ENCODE measurements around the gene CREB5.
"Not testable (repeated sequence)": the region's sequence is repeated elsewhere in the genome, so short reads cannot be mapped to it uniquely, and the experiment has no call there.

CREB5 gene, protein sequence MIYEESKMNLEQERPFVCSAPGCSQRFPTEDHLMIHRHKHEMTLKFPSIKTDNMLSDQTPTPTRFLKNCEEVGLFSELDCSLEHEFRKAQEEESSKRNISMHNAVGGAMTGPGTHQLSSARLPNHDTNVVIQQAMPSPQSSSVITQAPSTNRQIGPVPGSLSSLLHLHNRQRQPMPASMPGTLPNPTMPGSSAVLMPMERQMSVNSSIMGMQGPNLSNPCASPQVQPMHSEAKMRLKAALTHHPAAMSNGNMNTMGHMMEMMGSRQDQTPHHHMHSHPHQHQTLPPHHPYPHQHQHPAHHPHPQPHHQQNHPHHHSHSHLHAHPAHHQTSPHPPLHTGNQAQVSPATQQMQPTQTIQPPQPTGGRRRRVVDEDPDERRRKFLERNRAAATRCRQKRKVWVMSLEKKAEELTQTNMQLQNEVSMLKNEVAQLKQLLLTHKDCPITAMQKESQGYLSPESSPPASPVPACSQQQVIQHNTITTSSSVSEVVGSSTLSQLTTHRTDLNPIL

DNA sequence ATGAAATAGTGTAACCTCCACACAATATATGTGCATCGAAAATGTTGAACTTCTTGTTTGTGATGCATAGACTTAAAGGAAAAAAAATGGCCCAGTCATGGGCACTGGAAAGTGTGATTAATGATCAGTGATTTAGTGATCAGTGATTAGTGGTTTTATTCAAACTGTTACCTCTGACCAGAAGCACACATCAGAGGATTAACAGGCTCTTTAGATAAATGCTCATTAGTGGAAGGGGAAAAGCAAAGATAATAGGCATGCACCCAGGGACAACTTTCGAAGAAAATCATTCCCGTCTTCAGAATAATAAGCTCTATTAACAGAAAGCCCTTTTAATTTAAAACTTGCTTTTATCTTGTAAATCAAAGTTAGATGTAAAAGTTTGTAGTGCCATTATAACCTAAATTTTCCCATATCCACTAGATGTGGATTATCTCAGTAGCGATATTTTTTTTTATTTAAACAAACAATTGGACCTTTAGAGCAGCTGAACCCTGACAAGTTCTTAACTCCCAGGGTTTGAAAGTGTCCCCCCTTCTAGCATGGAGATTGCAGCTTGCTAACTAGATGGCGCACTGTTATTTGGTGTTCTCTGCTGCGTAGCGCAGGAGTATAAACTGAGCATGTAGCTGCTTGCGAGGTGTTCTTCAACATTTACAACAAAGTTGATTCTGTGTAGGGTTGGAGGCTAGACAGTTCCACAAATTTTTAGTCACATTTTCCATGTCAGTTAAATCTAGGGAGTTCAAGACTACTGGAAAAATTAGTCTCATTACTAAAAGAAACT is at the start of gene CREB5:
TSS of gene CREB5 (plus strand) at position 643 of the 787 bp plus-strand sequence. CDS start 397 bp downstream, outside the sequence.
- no peak for DNase-seq (ENCODE audit: low read depth in 2 of 2)

DNA sequence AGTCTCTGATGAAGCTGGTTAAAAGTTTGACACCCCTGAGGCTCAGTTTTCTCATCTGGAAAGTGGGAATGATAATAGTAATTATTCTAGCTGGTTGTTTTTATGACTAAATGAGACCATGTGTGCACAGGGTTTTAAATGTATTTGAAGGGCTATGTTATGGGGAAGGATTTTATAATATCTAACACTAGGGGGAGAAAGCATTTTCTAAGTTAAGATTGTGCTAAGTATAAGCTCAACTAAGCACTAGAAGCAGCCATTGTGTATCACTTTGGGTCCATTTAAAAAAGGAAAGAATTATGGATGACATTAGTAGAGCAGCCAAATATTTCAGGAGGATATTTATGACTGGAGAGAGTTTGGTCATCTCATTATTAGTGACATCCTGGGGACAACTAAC is 49.5 kb upstream of the CREB5 start:
- DNase-seq (ENCODE audit: low read depth in 2 of 2), result no peak

DNA sequence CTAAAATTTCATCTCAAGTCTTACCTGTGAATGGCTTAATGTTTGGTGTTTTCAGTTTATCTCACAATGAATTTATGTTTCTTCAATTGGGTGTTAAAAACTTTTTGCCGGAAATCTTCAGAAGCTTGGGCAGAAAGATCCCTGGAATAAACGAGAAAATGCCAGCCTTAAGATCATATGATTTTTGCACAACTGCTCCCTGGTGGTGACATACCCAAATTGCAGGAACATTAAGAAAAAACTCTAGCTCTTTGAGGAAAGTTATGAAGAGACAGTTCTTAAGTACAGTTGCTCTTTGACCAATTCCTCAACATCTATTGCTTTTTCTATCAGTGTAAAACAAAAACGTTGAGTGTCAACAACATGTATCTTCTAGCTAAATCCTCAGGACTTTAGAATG is 48.2 kb upstream of the CREB5 start:
- DNase-seq (ENCODE audit: low read depth in 2 of 2), result no peak

DNA sequence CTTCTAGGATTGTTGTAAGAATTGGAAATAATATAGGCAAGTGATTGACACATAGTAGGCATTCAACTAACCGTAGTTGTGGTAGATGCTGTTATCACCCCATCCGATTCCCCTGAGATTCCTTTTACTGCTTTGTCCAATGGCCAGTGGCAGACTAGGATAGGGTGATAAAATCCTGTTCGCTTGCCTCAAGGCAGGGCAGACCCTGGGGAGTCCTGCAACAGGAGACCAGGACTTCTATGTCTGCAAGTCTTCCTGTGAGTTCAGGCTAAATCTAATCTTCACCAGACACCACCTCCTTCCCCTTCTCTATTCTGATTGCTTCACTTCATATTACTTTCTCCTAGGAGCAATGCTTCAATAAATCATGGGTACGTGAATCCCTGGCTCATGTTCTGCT is 42.8 kb upstream of the CREB5 start:
- no peak for DNase-seq (ENCODE audit: low read depth in 2 of 2)

DNA sequence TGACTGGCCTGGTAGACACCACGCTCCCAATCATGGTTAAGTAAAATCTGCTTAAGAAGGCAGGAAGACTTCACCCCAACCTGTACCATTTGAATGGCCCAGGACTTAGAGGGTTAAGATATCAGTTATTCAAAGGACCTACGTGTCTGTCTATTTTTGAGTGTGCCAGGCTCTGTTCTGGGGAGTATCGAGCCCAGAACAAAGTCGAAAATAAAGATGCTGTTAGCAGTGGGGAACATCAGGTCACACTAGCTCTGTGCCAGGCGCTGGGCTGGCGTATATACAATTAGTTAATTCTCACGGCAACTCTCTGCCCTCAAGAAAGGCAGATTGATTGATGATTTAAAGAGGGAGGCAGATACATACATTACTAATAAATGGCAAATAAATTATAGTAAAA is 40.5 kb upstream of the CREB5 start:
- DNase-seq (ENCODE audit: low read depth in 2 of 2), result no peak

DNA sequence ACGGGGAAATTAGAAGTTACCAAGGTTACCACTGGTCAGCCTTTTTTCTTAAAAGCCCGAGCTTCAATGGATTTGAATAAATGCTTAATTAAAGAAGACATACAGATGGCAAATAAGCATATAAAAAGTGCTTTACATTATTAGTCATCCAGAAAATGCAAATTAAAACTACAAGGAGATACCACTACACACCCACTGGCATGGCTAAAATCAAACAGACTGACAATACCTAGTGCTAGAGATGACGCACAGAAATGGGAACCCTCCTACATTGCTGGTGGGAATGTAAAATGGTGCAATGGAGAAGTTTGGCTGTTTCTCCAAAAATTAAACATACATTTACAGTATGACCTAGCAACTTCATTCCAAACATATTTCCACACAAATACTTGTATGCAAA is 38.3 kb upstream of the CREB5 start:
- no peak for DNase-seq (ENCODE audit: low read depth in 2 of 2)

DNA sequence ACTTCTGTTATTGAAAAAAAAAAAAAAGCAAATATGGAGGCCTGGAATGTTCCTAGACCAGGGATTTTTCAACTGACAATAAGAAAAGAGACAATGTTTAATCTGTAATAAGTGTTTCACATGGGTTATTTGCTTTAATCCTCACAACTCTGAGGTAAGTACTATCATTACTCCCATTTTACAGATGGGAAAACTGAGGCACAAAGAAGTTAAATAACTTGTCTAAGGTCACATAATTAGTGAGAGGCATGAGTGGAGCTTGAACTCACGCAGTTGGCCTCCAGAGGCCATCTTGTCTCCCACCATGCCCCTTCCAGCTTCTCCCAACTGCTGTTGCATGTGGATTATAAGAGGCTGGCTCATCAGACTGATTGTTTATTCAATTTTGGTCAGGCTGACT is 36.6 kb upstream of the CREB5 start:
- no peak for DNase-seq (ENCODE audit: low read depth in 2 of 2)

DNA sequence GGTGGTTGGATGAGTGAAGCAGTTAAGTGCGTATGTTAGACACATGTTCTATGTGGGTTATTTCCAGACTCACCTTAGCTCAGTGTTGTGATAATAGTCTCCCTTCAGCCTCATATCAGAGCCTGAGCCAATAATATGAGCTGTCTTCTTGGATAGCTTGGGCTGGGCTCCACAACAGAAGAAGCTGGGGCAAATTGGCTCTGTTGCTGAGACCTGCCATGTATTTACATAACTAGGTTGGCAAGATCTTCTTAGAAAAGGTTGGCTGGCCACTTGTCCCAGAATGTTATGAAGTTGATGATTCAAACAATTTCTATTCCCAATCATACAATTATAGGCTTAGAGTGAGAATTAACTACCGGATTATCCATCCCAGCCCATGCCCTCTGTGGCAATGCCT is 35.7 kb upstream of the CREB5 start:
- DNase-seq (ENCODE audit: low read depth in 2 of 2), result no peak

DNA sequence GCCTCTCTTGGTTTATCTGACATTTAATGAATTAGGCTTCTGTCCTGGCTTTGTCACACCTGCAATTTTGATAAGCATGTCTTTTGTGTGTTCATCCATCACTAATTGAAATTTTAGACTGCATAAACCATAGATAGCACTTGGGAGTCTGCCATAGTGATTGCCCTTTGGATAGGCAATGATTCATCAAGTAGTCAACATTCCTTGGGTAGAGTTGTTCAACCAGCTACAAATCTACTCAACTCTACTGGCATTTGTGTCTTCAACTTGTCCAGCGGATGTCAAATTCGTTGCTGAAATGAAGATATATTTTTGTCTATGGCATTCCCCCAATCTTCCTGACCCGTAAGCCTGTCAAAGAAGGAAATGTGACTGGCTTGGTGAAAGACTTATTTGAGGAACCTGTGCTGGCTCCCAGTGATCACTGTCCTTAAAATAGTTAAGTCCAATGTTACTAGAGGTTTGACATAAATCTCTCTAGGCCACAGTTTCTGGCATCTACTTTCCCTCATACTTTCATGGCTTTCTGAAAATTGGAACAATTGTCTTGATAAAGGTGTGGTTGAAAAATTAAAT is 33.7 kb upstream of the CREB5 start:
- DNase-seq (ENCODE audit: low read depth in 2 of 2), result no peak

DNA sequence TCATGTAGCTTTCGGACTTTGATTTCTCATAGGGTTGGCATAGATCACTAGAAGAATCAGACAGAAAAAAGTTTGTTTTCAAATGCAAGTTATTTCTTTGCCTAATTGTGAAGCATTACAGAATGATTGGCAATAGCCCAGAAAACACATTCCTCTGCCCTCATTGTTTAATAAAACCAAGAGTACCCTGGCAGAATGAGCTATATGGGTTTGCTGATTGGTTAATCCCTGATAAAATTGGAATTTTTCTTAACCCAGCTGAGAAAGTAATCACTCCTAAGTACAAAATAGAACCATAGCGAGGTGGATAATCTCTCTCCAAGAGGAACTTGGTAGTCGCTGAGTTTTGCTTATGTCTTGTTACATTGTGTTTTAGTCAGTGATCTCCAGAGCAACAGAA is 30.9 kb upstream of the CREB5 start:
- no peak for DNase-seq (ENCODE audit: low read depth in 2 of 2)

DNA sequence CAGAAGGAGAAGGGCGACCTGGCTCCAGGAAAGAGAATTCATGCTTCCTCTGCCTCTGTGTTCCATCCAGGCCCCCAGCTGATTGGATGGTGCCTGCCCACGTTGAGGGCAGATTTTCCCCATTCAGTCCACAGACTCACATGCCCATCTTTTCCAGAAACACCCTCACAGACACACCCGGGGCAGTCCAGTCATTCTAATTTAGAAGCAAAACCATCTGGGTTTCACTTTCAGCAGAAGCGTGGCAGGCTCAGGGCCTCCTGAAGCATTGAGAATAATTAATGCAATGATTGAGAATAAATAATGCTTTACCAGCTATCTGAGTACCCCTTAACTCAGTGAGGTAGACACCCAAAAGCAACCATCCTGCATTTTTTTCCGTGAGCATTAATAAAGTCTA is 30.2 kb upstream of the CREB5 start:
- no peak for DNase-seq (ENCODE audit: low read depth in 2 of 2)

DNA sequence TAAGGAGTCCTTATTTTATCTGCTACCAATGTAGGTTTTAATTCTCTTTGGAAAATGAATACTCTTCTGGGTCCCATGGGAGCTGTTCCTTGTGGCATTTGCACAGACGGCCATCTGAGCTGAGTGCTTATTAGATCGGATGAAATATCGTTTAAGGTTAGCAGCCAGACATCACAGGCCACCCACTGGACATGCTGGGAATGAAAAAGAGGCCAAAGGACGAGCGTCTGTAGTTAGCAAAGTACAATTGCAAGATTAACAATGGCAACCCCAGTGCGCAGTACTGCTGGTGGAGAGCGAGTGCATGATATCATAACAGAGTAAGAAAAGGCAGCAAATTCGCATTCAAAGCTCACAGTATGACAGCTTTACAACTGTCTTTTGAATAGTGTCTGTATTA is 28.3 kb upstream of the CREB5 start:
- DNase-seq (ENCODE audit: low read depth in 2 of 2), result no peak

DNA sequence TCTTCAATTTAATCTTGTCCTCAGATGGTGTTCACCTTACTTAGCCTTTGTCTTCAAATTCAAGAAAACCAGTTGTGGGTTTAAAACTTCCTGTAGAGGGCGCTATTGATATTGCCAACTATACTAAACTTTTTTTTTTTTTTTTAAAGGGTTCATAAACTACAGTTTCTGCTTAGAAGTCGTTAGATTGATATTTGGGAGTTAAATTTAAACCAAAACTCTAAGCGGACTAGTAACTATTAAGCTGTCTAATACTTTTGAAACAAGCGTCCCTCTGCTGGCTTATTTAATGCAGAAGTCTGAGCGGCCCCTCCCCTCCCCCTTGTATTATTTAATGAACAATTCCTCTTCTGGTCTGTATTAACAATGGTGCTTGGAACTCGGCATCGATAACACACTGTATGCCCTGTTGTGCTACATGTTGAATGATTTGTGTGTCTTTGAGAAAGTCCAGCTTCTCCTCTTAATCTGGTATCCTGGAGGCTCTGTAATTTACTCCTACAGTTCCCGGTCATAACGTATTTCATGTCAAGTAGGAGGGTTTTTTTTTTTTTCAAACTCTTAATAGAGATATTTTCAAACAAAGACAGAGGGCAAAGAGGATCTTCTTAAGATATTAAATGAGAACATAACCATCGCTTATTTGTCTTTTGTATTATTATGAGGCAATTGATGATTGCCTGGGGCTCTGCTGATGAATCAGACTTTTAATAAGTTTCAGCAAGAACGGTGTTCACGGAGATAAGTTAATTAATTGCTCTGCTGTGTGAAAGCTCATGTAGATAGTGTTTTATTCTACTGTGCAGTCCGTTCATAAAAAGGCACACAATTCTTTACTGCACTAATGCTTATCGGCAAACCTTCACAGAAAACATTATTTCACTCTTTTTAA is 22.6 kb upstream of the CREB5 start:
- no peak for DNase-seq (ENCODE audit: low read depth in 2 of 2)

DNA sequence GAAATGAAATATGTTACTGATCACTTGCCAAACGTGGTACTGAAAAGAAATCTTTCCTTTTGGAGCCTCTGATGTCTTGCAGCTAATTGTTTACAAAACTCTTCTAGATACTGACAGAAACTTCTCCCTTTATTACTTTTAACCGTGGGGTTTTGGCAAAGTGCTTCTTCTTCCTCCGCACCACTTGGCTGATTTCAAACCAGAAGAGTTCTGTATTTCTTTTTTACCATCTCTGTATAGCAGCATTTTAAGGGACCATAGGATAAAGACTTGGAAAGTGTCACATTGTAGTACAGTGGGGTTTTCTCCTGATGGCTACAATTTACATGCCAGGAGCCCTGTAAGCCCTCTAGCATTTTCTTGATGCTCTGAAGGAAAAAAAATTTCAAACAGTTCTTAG is 21.9 kb upstream of the CREB5 start:
- no peak for DNase-seq (ENCODE audit: low read depth in 2 of 2)

DNA sequence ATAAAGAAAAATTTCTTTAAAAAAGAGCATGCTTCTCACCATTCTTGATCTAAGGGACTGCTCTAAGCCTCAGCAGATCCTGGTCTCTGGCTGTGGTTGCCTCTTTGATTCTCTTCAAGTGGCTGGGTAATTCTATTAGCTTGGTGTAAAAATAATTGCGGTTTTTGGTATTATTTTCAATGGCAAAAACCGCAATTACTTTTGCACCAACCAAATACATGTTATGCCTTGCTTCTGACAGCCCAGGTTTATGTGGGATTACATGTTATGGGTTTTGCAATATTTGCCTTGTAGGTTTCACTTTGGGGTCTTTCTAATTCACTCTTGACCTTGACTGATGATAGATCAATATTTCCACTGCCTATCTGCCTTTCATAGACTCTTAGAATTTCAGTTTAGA is 20.0 kb upstream of the CREB5 start:
- DNase-seq (ENCODE audit: low read depth in 2 of 2), result no peak

DNA sequence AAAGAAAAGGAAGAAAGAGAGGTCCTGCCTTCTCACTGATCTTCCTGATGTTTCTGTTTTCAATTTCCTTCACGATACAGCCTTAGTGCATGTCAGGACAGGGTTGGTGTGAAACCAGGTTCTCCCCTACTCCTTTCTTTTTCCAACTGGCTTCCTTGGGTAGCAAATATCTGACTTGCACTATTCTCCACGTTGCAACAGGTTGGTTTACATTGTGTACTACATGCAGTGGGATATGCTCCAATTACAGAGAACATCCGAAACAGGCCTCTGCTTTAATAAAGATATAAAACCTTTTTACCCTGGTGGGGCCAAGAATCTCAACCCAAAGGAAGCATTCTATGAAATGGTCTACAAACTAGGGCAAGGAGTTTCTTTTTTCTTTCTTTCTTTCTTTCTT is 16.9 kb upstream of the CREB5 start:
- no peak for DNase-seq (ENCODE audit: low read depth in 2 of 2)

DNA sequence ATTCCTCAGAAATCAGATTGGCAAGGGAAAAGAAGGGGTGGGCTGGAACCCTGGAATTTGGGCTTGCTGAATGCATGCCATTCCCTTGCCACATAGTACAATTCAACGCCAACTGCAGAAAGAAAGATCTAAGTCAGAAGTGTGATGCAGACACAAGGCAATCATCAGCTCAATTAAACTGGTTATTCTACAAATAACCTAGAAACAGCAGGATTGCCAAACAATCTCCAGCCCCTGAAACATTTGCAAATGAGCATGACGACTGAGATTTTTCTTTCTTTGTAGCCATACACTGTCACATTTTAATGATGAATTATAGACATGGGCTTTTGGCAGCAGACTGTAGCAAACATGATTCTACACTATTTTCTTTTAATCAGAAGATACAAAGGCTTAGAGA is 16.5 kb upstream of the CREB5 start:
- no peak for DNase-seq (ENCODE audit: low read depth in 2 of 2)

DNA sequence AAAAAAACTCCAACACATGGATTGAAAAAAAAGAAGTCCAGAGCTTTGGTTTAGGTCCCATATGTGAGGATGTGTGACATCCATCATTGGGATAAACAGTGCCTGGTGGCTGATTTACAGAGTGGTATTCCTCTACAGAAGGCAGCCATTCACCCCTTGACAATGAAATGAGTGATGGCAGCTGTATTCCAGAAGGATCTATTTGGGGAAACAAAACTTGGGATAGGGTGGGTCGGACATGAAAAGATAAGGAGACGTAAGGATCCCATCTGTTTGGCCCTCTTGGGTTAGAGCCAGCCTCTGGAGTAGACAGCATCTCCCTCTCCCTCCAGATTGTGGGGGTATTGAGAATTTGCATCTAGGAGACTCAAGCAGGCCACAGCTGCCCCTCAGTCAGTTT is 15.2 kb upstream of the CREB5 start:
- DNase-seq (ENCODE audit: low read depth in 2 of 2), result no peak

DNA sequence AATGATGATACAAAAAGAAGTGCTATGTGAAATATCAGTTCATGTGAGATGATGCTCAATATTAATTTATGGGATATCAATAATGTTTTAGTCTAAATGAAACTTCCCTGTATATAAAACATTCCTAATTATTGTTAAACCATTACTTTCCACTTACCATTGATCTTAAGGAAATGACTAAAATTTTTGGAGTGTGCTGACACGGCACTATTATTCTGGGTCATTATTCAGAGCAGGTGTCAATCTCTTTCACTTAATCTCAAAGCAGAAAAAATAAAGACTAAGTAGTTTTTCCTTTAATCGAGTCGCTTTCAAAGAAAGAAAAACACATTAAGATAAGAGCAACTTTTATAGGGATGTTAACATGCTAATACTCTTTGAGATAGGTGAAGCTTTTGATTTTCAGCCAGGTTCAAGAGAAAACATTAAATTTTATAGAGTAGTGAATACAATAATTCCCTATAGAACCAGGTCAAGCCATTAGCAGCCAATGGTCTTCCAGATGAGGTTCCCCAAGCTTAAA is 11.4 kb upstream of the CREB5 start:
- no peak for DNase-seq (ENCODE audit: low read depth in 2 of 2)

DNA sequence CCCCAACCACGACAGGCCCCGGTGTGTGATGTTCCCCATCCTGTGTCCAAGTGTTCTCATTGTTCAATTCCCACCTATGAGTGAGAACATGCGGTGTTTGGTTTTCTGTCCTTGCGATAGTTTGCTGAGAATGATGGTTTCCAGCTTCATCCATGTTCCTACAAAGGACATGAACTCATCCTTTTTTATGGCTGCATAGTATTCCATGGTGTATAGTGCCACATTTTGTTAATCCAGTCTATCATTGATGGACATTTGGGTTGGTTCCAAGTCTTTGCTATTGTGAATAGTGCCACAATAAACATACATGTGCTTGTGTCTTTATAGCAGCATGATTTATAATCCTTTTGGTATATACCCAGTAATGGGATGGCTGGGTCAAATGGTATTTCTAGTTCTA is 10.8 kb upstream of the CREB5 start:
- DNase-seq (ENCODE audit: low read depth in 2 of 2), result not testable (repeated sequence)

DNA sequence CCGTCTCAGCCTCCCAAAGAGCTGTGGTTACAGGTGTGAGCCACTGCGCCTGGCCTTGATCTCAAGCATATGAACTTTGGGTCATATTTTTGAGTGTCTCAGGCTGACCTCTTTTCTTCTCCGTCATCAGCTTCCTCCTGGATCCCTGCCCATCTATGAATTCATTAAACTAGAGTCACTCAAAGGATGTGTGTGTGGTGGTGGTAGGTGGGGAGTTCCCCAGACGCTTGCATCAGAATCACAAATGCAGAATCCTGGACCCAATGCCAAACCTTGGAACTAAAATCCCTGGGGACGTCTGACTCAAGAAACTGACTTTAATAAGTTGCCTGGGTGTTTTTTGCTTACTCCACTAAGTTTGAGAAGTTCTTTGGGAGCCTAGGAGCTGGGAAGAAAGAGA is 6.7 kb upstream of the CREB5 start:
- no peak for DNase-seq (ENCODE audit: low read depth in 2 of 2)

All from stimulated activated CD8-positive, alpha-beta memory T cell treated with anti-CD3 and anti-CD28 coated beads, Interleukin-7, amount 100 ng/mL, for 1 hour (primary cell).